Panc1 (cell line): ENCODE data around the gene ATXN1.

Experiments
- CTCF ChIP-seq: fragments of 450-650 bp; IDR thresholded peaks from 2 replicates; pipeline ENCODE4 v1.5.1; 2017; ENCODE audit warnings: mild to moderate bottlenecking
- POLR2AphosphoS5 ChIP-seq: IDR thresholded peaks from 2 replicates; pipeline ENCODE4 v1.6.1; 2012; ENCODE audit warnings: mild to moderate bottlenecking, low read depth, low read length, moderate library complexity
- TCF7L2 ChIP-seq: IDR thresholded peaks from 2 replicates; pipeline ENCODE4 v1.6.1; 2011; ENCODE audit warnings: mild to moderate bottlenecking, low read depth, low read length, inconsistent platforms

GRCh38 chr6:16637635-16638034 lies 123.6 kb downstream of the ATXN1 start:
- TF ChIP-seq CTCF (no peak), TCF7L2 (no peak), POLR2AphosphoS5 (no peak)
